ENCODE measurements around the gene GVQW3. TPM values are rescaled to one million over a fixed set of nuclear protein-coding genes. Genes with fewer than 3 reads are reported as not detected.

GVQW3 gene
- total RNA-seq, 2 experiments from 2014 or later = 1.8 TPM

- Histone ChIP-seq H3K9me3 (ENCODE audit: control insufficient read depth in 1 of 2, insufficient read depth in 1 of 2, low read length in 2 of 2) (no peaks in the 10 kb centered on the region), H3K27me3 (ENCODE audit: control insufficient read depth in 1 of 2, insufficient read depth in 2 of 2, low read length in 2 of 2) (no peaks in the 10 kb centered on the region), H3K4me3 (ENCODE audit: low read length) (no peak overlapping the region), H3K36me3 (ENCODE audit: insufficient read depth, low read length) (no peaks in the 10 kb centered on the region), H3K4me1 (ENCODE audit: insufficient read depth, low read length) (peaks cover 12% of the 10 kb centered on the region), H3K27ac (ENCODE audit: low read depth in 1 of 2, low read length in 2 of 2) (no peak overlapping the region)
- Mint-ChIP-seq H3K36me3 (ENCODE audit: low read depth) (peaks cover 12% of the 10 kb centered on the region), H3K9me3 (no peaks in the 10 kb centered on the region), H3K4me3 (no peak overlapping the region), H3K27me3 (no peaks in the 10 kb centered on the region), H3K4me1 (ENCODE audit: low read depth) (peaks cover 59% of the 10 kb centered on the region), H3K27ac (no peak overlapping the region)
- POLR2A ChIA-PET = no interaction called here
- ATAC-seq (ENCODE audit: poor library complexity) = no peak
- intact Hi-C loops (cut with DNase I, micrococcal nuclease) = no loop called here
- no peak for DNase-seq
- CTCF ChIA-PET = no interaction called here
- no peak for TF ChIP-seq CTCF (IDR thresholded peaks at IDR 0.05)
Measured at GRCh38 chr11:76369406-76369805, 11.7 kb upstream of the GVQW3 start.

- Histone ChIP-seq H3K4me1 (ENCODE audit: insufficient read depth, low read length) (peaks cover 19% of the 10 kb centered on the region), H3K4me3 (ENCODE audit: low read length) (no peak overlapping the region), H3K27me3 (ENCODE audit: control insufficient read depth in 1 of 2, insufficient read depth in 2 of 2, low read length in 2 of 2) (no peaks in the 10 kb centered on the region), H3K27ac (ENCODE audit: low read depth in 1 of 2, low read length in 2 of 2) (no peak overlapping the region), H3K36me3 (ENCODE audit: insufficient read depth, low read length) (no peaks in the 10 kb centered on the region), H3K9me3 (ENCODE audit: control insufficient read depth in 1 of 2, insufficient read depth in 1 of 2, low read length in 2 of 2) (no peaks in the 10 kb centered on the region)
- no peak for TF ChIP-seq CTCF (IDR thresholded peaks at IDR 0.05)
- DNase-seq (peak in 3 of 14 experiments; percentile 23 to 40 (median 39)), ATAC-seq (ENCODE audit: poor library complexity) (no peak)
- Mint-ChIP-seq H3K4me3 (no peak overlapping the region), H3K9me3 (no peaks in the 10 kb centered on the region), H3K27me3 (no peaks in the 10 kb centered on the region), H3K27ac (no peak overlapping the region), H3K36me3 (ENCODE audit: low read depth) (no peaks in the 10 kb centered on the region), H3K4me1 (ENCODE audit: low read depth) (peaks cover 67% of the 10 kb centered on the region)
- POLR2A ChIA-PET = no interaction called here
- CTCF ChIA-PET = no interaction called here
- intact Hi-C loops (cut with DNase I, micrococcal nuclease) = loop anchor here in 1 of 2 experiments (10.0 kb wide), 1 partner anchor 1776 kb away; the partner anchor contains the start of gene POLD3
Measured at GRCh38 chr11:76371170-76371569, 10.0 kb upstream of the GVQW3 start.

GRCh38 chr11:76376746-76377558 is 4.2 kb upstream of the GVQW3 start:
- H3K4me3 Mint-ChIP-seq = peak overlapping the region; percentile 32
- Histone ChIP-seq H3K9me3 (ENCODE audit: control insufficient read depth in 1 of 2, insufficient read depth in 1 of 2, low read length in 2 of 2) (no peaks in the 10 kb centered on the region), H3K4me3 (ENCODE audit: low read length) (no peak overlapping the region), H3K27me3 (ENCODE audit: control insufficient read depth in 1 of 2, insufficient read depth in 2 of 2, low read length in 2 of 2) (no peaks in the 10 kb centered on the region), H3K36me3 (ENCODE audit: insufficient read depth, low read length) (no peaks in the 10 kb centered on the region), H3K27ac (ENCODE audit: low read depth in 1 of 2, low read length in 2 of 2) (no peak overlapping the region), H3K4me1 (ENCODE audit: insufficient read depth, low read length) (peaks cover 42% of the 10 kb centered on the region)
- DNase-seq (no peak), ATAC-seq (ENCODE audit: poor library complexity) (no peak)
- ChIA-PET CTCF (no interaction called here), POLR2A (no interaction called here)
- peak overlapping the region; percentile 1 for H3K27ac Mint-ChIP-seq
- TF ChIP-seq CTCF (IDR thresholded peaks at IDR 0.05) = no peak
- peaks cover 77% of the 10 kb centered on the region for H3K4me1 Mint-ChIP-seq (ENCODE audit: low read depth)
- intact Hi-C loops (cut with DNase I, micrococcal nuclease) = loop anchor here in 1 of 2 experiments (10.0 kb wide), 1 partner anchor 1782 kb away; the partner anchor contains the start of gene POLD3
- peaks cover 14% of the 10 kb centered on the region for H3K36me3 Mint-ChIP-seq (ENCODE audit: low read depth)
- no peaks in the 10 kb centered on the region for H3K9me3 Mint-ChIP-seq
- no peaks in the 10 kb centered on the region for H3K27me3 Mint-ChIP-seq

All from CD4-positive, alpha-beta T cell (primary cell).